ENCODE data around the gene ANKLE2.

- TF ChIP-seq SUZ12 (IDR thresholded peaks at IDR 0.05) (no peak), BHLHE40 (IDR thresholded peaks at IDR 0.05; ENCODE audit: borderline replicate concordance) (no peak), ARNT (IDR thresholded peaks at IDR 0.05) (no peak), LEF1 (IDR thresholded peaks at IDR 0.05; ENCODE audit: borderline replicate concordance) (no peak), FOXM1 (IDR thresholded peaks at IDR 0.05; ENCODE audit: borderline replicate concordance) (no peak), SP1 (IDR thresholded peaks at IDR 0.05) (no peak), FOXK2 (IDR thresholded peaks at IDR 0.05) (no peak), TARDBP (IDR thresholded peaks at IDR 0.05) (no peak), PKNOX1 (IDR thresholded peaks at IDR 0.05) (no peak), HDGF (IDR thresholded peaks at IDR 0.05; ENCODE audit: borderline replicate concordance) (no peak), ZNF384 (IDR thresholded peaks at IDR 0.05) (no peak), FOXA1 (IDR thresholded peaks at IDR 0.05) (no peak), L3MBTL2 (conservative IDR thresholded peaks at IDR 0.05) (no peak), ELF4 (IDR thresholded peaks at IDR 0.05) (no peak)
Measured at GRCh38 chr12:132715874-132716273, 45.8 kb downstream of the ANKLE2 start.
